DOHH2 (cell line): ENCODE results near the gene ADGRB3.

ENCODE experiments used
- CTCF ChIP-seq: fragments of 200-600 bp; sonication (generic); IDR thresholded peaks from one replicate; pipeline ENCODE4 v1.5.1; 2014; ENCODE audit warnings: antibody characterized with exemption, mild to moderate bottlenecking, low read depth, low read length; ENCODE audit not compliant: poor library complexity, severe bottlenecking
- EZH2phosphoT487 ChIP-seq: fragments of 200-600 bp; sonication (generic); IDR thresholded peaks from 2 replicates; pipeline ENCODE4 v1.6.1; 2017; ENCODE audit warnings: borderline replicate concordance, mild to moderate bottlenecking, antibody characterized with exemption, low read length, moderate library complexity, mixed read lengths

- TF ChIP-seq CTCF (no peak), EZH2phosphoT487 (no peak)
Measured at GRCh38 chr6:69265090-69265489, 630.0 kb downstream of the ADGRB3 start.
